HG03095 (cell line): ENCODE measurements around the gene EXPH5.
"Not testable (repeated sequence)": the region's sequence is repeated elsewhere in the genome, so short reads cannot be mapped to it uniquely, and the experiment has no call there.

Experiments used
- ATAC-seq: cut with Tn5 transposase; IDR thresholded peaks from one replicate; pipeline ENCODE4 v1.9.1; 2021; ENCODE audit warnings: moderate library complexity; ENCODE audit not compliant: unreplicated experiment

EXPH5 gene

GRCh38 chr11:108593214-108593922 is at the start of gene EXPH5:
Gene EXPH5, minus strand, starts transcription at chr11:108593768. Its CDS starts 232 bp downstream, at chr11:108593536.
- peak; percentile 95 for ATAC-seq

- ATAC-seq, result not testable (repeated sequence)
Observed at GRCh38 chr11:108641752-108642151, 48.2 kb upstream of the EXPH5 start.

- no peak for ATAC-seq
Observed at GRCh38 chr11:108639146-108639545, 45.6 kb upstream of the EXPH5 start.

GRCh38 chr11:108636222-108636621 is 42.7 kb upstream of the EXPH5 start:
- ATAC-seq, result no peak

GRCh38 chr11:108635106-108635505 is 41.5 kb upstream of the EXPH5 start:
- ATAC-seq, result no peak

GRCh38 chr11:108632041-108632704 is 38.6 kb upstream of the EXPH5 start:
- no peak for ATAC-seq

GRCh38 chr11:108629274-108629673 is 35.7 kb upstream of the EXPH5 start:
- ATAC-seq, result no peak

GRCh38 chr11:108628812-108629211 is 35.2 kb upstream of the EXPH5 start:
- ATAC-seq, result no peak

- ATAC-seq, result no peak
Observed at GRCh38 chr11:108628326-108628725, 34.8 kb upstream of the EXPH5 start.

- ATAC-seq, result no peak
Observed at GRCh38 chr11:108624196-108624925, 30.8 kb upstream of the EXPH5 start.

GRCh38 chr11:108622341-108622740 is 28.8 kb upstream of the EXPH5 start:
- ATAC-seq, result no peak

- peak; percentile 89 for ATAC-seq
Observed at GRCh38 chr11:108620958-108621772, 27.6 kb upstream of the EXPH5 start.

- ATAC-seq, result no peak
Observed at GRCh38 chr11:108618529-108618928, 25.0 kb upstream of the EXPH5 start.

GRCh38 chr11:108617055-108617454 is 23.5 kb upstream of the EXPH5 start:
- no peak for ATAC-seq

GRCh38 chr11:108616549-108616948 is 23.0 kb upstream of the EXPH5 start:
- no peak for ATAC-seq

- no peak for ATAC-seq
Observed at GRCh38 chr11:108614086-108614485, 20.5 kb upstream of the EXPH5 start.

- ATAC-seq, result no peak
Observed at GRCh38 chr11:108609682-108610081, 16.1 kb upstream of the EXPH5 start.

- no peak for ATAC-seq
Observed at GRCh38 chr11:108608548-108608947, 15.0 kb upstream of the EXPH5 start.

- ATAC-seq, result no peak
Observed at GRCh38 chr11:108606495-108607160, 13.1 kb upstream of the EXPH5 start.

- ATAC-seq, result no peak
Observed at GRCh38 chr11:108606070-108606469, 12.5 kb upstream of the EXPH5 start.
